RPMI8226 (cell line): ENCODE measurements around the gene MTFR1L.
A peak's percentile ranks its signal among the peaks of the same experiment; 100 is the strongest.

Source experiments
- DNase-seq: peaks from one replicate; pipeline ENCODE4 v3.0.0-alpha.2; 2015

Gene MTFR1L

DNA sequence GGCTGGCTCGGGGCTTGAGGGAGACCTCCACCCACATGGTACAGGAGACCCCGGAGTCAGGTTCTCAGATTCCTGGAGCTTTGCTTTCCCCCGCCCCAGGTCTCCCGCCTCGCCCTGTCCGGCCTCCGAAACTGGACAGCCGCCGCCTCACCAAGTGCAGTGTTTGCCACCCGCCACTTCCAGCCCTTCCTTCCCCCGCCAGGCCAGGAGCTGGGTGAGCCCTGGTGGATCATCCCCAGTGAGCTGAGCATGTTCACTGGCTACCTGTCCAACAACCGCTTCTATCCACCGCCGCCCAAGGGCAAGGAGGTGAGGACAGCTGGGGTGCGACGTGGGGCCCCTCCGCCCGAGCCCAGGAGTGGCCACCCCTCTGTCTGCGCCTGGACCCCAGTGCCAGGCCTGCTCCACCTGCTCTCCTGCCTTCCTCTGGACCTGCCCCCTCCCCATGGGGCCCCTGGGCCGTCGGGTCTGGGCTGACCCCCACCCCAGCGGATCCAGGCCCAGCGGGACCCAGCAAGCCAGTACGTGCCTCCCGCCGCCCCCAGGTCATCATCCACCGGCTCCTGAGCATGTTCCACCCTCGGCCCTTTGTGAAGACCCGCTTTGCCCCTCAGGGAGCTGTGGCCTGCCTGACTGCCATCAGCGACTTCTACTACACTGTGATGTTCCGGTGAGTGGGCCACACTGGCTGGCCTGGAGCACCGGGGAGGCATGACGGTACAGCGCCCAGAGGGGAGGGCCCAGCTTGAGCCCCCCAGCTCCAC lies 11.1 kb upstream of the MTFR1L start:
- no peak for DNase-seq

- no peak for DNase-seq
Measured at GRCh38 chr1:25809283-25809926, 10.3 kb upstream of the MTFR1L start.

DNA sequence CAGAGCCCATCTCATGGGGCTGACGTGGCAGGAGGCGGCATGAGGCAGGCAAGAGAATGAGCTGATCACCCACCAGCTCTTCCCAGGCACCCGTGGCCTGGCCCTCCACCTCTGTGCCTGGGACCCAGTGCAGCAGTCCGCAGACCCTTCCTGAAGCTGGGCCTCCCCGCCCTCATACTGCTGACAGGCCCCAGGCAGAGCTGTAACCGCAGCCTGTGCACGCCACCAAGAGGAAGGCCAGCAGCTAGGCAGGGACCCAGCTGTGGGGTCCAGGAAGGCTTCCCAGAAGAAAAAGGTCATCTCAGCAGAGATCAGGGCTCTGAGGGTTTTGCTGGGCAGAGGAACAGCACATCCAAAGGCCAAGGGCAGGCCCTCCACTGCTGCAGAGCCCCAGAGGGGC lies 9.8 kb upstream of the MTFR1L start:
- DNase-seq, result no peak

- DNase-seq, result peak; percentile 71
Measured at GRCh38 chr1:25810341-25811299, 9.1 kb upstream of the MTFR1L start.

DNA sequence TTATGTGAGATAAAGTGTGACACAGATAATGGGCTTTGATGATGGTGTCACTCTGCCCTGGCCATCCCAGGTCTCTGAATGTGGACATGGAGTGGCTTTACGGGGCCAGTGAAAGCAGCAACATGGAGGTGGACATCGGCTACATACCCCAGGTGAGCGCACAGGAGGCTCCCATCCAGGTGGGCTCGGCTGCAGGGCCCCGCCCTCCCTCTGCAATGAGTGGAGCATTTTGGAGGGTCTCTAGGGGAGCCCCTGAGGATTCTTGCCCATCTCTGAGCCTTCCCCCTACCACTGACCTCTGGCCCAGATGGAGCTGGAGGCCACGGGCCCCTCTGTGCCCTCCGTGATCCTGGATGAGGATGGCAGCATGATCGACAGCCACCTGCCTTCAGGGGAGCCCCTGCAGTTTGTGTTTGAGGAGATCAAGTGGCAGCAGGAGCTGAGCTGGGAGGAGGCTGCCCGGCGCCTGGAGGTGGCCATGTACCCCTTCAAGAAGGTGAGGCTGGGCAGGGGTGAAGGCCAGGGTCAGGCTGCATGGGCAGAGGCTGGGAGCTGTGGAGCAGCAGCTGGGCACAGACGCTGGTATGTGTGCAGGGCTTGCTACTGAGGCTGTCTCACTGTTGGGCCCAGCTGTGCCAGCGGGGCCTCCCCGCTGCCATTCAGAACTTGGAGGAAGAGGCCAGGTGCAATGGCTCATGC lies 8.2 kb upstream of the MTFR1L start:
- no peak for DNase-seq

DNA sequence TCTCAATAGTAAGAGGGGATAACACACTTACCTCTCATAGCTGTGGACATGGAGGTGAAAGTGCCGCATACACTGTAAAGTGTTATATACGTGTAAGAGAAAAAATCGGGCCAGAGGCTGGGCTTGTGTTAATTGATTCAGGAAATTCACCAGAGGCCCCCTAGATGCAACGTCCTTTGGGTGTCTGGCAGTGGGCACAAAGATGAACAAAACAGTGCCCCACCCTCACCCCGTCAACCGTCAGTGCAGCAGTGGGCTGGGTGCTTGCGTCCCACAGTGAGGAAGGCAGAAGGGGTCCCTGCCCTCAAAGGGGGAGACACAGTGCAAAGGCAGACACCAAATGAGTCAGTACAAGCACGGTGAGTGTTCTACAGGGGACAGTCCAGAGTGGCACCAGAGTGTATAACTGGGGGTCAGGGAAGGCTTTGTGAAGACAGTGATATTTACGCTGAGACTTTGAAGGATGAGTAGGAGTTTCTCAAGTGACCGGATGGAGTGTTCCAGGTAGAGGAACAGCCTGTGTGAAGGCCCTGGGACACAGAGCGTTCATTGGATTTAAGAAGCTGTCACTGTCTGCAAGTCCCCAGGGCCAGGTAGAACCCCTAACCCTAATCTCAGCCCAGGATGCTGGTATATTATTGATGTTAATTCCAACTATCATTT lies 6.6 kb upstream of the MTFR1L start:
- no peak for DNase-seq

DNA sequence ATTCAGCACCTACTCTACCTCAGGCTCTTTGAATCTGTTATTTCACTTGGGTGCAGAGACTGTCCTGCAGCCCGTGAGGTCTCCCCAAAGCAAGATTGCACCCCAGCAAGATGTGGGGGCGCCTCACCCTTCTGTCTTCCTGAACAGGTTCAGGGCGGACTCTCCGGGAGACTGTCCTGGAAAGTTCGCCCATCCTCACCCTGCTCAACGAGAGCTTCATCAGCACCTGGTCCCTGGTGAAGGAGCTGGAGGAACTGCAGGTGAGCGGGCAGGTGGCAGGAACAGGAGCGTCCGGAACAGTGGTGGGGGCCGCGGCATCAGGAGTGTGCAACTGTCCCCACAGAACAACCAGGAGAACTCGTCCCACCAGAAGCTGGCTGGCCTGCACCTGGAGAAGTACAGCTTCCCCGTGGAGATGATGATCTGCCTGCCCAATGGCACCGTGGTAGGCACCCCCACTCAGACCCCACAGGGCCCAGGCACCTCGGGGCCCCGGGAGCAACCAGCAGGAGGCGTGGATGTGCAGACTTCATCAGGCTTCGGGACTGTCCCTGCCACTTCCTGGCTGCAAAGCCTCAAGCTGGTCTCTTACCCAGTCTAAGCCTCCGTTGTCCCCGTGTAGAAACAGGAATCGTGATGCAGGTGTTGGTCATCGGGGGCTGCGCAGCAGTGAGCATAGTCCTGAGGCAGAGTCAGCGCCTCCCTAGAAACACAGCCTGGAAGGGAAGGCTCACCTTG lies 5.9 kb upstream of the MTFR1L start:
- peak; percentile 39 for DNase-seq

DNA sequence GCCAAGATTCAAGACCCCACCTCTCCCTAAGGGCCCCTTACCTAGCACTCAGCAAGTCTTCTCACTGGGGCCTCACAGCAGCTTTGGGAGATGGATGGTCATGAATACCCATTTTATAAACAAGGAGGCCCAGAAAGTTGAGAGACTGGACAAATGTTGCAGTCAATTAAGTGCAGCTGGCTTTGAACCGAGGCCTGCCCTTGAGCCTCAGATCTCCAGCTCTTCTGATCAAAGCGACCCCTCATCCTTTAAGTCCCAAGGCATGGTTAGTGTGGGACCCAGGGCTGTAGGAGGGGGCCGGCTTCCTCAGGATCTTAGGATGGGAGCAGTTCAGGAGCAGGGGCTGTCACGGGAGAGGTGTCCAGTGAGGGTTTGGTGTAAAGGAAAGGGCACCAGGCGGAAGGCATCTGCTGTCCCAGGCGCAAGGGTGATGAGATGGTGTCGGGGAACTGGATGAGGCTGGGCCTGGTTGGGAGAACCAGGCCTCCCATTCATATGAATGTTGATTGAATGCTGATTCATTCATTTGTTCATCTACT lies 5.1 kb upstream of the MTFR1L start:
- no peak for DNase-seq

- no peak for DNase-seq
Measured at GRCh38 chr1:25815208-25816111, 4.3 kb upstream of the MTFR1L start.

GRCh38 chr1:25816112-25816718 lies 3.5 kb upstream of the MTFR1L start:
- DNase-seq, result no peak

DNA sequence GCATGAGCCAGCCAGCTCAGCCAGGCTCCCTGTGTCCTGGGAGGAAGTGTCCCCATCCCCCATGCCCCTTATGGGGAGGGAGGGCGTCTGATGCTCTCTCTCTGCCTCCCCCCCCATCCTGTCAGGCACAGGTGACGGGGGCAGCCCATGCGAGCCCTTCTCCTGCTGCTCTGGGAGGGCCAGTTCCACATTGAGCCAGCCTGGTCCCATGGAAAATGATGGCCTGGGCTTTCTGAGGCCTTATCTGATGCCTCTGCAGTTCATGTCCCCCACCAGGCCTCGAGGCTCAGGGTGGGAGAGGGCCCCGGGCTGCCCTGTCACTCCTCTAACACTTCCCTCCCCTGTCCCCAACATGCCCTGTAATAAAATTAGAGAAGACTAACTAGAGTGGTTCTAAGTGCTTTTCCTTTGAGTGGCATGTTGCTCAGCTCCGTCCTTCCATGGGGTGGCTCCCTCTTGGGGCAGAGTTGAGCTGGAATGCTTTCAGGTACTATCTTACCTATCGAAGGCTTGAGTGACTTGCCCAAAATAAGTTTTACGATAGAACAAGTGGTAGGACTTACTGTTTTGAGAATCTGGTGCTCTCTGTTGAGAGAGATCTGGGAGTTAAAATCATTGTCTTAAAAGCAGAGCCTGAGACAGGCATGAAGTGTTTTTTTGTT lies 1.8 kb upstream of the MTFR1L start:
- DNase-seq, result no peak

- no peak for DNase-seq
Measured at GRCh38 chr1:25818569-25818968, 1.2 kb upstream of the MTFR1L start.

- peak; percentile 80 for DNase-seq
Measured at GRCh38 chr1:25820247-25821111, 725 bp downstream of the MTFR1L start.

- DNase-seq, result no peak
Measured at GRCh38 chr1:25821112-25821476, 1.3 kb downstream of the MTFR1L start.

DNA sequence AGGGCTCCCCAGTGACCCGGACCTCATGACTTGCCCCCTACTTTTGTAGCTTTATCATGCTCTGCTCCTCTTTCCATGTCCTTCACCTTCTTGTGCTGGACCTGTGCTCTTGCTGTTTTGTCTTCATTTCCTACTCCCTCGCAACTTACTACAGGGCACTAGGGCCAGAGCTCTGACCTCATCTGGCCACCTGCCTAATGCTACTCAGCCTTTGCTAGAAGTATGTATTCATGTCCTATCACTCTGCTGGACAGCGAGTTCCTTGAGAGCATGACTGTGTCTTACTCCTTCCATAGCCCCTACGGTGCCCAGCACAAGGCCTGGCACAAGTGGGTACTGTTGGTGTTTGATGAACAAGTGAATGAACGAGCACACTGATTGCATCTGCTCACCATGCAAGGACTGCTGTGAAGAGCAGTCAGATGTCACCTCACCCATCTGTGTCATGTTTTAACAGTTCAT lies 1.9 kb downstream of the MTFR1L start:
- no peak for DNase-seq

DNA sequence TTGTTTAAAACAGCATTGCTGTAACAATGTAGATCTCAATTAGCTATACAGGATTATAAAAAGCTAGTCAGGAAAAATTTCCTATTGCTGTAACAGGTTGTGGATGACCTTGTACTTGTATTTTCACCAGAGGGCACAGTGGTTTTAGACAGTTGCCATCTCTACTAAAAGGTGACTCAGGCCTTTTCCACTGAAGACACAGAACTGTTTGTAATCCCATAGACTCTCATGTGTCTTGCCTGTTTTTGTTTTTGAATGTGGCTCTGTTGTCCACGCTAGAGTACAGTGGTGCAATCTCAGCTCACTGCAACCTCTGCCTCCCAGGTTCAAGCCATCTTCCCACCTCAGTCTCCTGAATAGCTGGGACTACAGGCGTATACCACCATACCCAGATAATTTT lies 5.9 kb downstream of the MTFR1L start:
- DNase-seq, result no peak

DNA sequence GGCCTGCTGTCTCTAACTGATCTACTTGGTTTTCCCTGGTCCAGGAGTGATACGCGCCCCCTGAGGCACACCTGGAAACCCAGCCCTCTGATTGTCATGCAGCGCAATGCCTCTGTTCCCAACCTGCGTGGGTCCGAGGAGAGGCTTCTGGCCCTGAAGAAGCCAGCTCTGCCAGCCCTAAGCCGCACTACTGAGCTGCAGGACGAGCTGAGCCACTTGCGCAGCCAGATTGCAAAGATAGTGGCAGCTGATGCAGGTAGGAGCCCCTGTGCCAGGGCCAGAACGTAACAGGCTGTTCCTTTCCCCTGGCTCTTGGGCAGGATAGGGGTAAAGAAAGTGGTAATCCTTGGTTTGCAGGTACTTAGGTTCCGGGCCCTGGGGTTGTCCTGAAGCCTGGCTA lies 6.8 kb downstream of the MTFR1L start:
- no peak for DNase-seq

- no peak for DNase-seq
Measured at GRCh38 chr1:25828491-25828890, 8.7 kb downstream of the MTFR1L start.
